ENCODE results near the gene ARHGEF1.

- TF ChIP-seq, protein P1, sequence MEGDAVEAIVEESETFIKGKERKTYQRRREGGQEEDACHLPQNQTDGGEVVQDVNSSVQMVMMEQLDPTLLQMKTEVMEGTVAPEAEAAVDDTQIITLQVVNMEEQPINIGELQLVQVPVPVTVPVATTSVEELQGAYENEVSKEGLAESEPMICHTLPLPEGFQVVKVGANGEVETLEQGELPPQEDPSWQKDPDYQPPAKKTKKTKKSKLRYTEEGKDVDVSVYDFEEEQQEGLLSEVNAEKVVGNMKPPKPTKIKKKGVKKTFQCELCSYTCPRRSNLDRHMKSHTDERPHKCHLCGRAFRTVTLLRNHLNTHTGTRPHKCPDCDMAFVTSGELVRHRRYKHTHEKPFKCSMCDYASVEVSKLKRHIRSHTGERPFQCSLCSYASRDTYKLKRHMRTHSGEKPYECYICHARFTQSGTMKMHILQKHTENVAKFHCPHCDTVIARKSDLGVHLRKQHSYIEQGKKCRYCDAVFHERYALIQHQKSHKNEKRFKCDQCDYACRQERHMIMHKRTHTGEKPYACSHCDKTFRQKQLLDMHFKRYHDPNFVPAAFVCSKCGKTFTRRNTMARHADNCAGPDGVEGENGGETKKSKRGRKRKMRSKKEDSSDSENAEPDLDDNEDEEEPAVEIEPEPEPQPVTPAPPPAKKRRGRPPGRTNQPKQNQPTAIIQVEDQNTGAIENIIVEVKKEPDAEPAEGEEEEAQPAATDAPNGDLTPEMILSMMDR (IDR thresholded peaks at IDR 0.05; ENCODE audit: borderline replicate concordance, extremely low read depth, low read length, poor library complexity, severe bottlenecking), result no peak
- no peak for TF ChIP-seq EZH2 (IDR thresholded peaks at IDR 0.05; ENCODE audit: borderline replicate concordance, low read depth, low read length, severe bottlenecking)
Observed at GRCh38 chr19:41941410-41942202, 58.6 kb downstream of the ARHGEF1 start.
